HG03095 (cell line): Measurements from ENCODE around the gene MSLN.
A peak's percentile ranks its signal among the peaks of the same experiment; 100 is the strongest.

Experiments used
- ATAC-seq: cut with Tn5 transposase; IDR thresholded peaks from one replicate; pipeline ENCODE4 v1.9.1; 2021; ENCODE audit warnings: moderate library complexity; ENCODE audit not compliant: unreplicated experiment

The MSLN gene

DNA sequence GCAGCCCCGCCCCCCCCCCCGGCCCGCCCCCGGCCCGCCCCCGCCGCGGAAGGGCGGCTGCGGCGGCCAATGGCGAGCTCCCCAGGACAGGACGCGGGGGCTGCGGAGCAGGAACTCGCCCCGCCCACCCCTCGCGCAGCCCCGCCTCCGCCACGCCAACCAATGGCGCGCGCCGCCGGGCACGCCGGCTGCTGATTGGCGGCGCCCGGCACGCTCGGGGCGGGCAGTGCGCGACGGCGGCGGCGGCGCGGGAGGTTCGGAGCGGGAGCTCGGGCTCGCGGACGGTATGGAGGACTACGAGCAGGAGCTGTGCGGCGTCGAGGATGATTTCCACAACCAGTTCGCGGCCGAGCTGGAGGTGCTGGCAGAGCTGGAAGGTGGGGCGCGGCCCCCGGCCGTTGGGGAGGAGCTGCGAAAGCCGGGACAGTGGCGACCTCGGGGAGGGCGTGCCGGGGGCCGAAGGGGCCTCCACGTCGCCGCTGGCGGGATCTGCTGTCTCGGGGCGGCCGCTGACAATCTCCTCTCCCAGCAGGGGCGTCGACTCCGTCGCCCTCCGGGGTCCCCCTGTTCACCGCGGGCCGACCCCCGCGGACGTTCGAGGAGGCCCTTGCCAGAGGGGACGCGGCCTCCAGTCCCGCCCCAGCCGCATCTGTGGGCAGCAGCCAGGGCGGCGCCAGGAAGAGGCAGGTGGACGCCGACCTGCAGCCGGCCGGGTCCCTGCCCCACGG is 28.0 kb downstream of the MSLN start, which contains the start of gene CHTF18:
TSS of gene CHTF18 (plus strand) at position 222 of the 728 bp plus-strand sequence. CDS start at position 287, 65 bp downstream.
- ATAC-seq: peak; percentile 55

DNA sequence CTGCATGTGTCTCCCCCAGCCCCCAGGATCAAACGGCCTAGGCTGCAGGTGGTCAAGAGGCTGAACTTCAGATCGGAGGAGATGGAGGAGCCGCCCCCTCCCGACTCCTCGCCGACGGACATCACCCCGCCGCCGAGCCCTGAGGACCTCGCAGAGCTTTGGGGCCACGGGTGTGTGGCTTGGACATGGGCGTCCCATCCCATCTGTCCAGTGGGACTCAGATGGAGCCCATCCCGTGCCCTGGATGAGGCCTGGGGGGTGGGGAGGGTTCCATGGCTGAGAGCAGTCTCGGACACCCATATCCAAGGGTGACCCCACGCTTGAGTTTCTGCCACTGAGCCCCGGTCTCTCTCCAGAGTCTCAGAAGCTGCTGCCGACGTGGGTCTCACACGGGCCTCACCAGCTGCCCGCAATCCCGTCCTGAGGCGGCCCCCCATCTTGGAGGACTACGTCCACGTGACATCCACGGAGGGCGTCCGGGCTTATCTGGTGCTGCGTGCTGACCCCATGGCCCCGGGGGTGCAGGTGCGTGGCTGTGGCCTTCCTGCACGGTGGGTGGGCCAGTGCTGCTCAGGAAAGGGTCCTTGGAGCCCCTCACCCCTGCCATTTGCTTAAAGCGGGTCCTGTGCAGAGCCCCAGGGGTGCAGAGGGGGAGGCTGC is 28.8 kb downstream of the MSLN start:
- ATAC-seq: no peak

DNA sequence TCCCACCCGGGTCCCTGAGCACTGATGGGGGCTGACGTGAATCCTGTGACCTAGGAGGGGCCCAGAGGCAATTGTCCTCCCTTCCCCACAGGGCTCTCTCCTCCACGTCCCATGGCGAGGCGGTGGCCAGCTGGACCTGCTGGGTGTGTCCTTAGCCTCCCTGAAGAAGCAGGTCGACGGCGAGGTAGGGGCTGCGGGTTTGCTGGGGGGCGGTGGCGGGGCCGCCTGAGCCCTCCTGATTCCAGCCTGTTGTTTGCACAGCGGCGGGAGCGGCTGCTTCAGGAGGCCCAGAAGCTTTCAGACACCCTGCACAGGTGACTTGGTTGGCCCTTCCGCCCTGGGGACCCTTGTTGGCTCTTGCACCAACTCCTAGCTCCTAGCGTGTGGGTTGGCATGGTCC is 29.6 kb downstream of the MSLN start:
- ATAC-seq: no peak

DNA sequence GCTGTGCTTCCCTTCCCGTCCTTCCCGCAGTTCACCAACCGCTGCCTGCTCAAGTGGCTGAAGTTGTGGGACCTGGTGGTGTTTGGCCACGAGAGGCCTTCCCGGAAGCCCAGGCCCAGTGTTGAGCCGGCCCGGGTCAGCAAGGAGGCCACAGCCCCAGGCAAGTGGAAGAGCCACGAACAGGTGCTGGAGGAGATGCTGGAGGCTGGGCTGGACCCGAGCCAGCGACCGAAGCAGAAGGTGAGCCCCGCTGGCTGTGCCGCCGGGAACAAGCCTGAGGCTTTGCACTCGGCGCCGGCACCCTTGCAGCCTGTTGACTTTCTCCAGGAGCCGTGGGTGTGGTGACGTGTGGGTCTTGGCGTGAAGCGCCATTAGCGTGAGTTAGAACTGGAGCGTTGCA is 30.6 kb downstream of the MSLN start:
- ATAC-seq: no peak

DNA sequence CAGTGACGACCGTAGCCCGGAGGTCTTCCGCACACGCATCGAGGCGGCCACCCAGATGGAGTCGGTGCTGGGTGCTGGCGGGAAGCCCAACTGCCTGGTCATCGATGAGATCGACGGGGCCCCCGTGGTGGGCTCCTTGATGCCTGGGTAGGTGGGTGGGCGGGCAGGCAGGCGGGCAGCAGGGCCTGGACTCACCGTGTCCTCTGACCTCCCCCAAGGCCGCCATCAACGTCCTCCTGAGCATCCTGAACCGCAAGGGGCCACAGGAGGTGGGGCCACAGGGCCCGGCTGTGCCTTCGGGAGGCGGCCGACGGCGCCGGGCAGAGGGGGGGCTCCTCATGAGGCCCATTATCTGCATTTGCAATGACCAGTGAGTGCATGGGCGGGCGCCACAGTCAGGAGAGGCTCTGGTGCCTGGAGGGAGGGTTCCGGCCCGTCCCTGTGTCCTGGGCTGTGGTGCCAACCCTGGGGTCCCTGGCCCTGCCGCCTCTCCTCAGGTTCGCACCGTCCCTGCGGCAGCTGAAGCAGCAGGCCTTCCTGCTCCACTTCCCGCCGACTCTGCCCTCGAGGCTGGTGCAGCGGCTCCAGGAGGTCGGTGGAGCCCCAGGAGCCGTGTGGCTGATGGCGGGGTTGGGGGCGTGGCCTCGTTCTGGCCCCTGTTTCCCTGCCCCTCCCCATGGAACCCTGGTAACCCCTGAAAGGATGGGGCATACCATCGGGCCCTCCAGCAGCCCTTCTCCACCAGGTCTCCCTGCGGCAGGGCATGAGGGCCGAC is 31.9 kb downstream of the MSLN start:
- ATAC-seq: no peak

DNA sequence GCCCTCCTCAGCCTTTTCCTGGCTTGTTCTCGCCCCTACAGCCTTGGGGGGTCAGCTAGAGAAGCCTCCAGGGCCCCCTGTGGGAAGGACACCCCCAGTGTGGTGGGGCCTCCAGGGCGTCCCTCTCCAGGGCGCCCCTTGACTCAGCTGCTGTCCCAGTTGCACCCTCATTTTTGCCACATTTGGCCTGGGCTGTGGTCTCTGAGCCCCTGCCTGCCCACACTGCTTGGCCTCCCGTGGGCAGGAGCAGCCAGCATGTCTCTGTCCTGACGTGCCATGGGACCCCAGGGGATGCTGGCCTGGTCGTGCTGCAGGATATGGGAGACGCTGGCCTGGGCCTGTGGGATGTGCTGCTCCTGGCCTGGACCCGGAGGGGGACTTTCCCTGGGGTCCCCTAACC is 32.9 kb downstream of the MSLN start:
- ATAC-seq: no peak

DNA sequence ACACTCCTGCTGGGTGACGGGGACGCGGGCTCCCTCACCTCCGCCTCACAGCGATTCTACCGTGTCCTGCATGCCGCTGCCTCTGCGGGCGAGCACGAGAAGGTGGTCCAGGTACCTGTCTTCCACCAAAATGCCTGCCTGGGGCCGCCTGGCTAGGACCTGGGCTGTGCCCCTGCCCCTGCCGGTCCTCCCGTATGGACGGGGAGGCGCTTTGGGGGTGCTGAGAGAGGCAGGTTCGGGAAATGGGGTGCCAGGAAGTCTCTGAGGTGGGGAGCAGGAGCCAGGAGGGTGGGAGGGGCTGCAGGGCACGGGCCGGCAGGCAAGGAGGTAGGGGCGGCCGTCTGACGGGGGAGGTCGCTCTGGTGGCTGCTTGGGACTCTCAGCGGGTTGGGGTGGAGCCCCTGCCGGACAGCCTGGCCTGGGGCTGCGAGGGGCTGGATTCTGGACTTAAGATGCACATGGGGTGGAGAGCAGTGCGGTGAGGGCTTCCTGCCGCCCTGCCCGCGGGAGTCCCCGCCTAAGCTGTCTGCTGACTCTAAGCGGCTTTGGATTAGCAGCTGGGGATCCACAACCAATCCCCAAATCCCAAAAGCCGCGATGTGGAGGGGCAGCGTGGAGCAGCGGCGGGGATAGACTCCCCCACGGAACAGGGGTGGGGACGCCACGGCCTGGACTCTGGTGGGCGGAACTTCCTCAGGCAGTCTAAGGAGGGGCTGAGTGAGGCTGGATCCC is 33.7 kb downstream of the MSLN start:
- no peak for ATAC-seq

DNA sequence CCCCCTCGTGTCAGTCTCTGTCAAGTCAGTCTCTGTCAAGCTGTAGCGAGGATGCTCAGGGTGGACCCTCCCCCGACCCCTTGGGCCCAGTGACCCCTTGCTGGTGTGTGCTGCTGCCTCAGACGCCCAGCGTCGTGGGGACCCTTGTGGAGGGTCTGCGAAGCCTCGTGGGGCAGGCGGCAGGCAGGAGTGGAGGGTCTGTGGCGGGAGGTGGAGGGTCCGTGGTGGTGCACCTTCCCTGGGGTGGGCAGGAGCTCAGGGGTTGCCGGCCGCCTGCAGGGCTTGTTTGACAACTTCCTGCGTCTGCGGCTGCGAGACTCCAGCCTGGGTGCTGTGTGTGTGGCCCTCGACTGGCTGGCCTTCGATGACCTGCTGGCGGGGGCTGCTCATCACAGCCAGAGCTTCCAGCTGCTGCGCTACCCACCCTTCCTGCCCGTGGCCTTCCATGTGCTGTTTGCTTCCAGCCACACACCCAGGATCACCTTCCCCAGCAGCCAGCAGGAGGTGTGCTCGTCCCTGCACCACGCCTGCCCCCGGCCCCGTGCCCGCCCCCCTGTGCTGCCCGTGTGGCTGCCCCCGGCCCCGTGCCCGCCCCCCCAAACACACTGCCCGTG is 34.4 kb downstream of the MSLN start:
- ATAC-seq: no peak

DNA sequence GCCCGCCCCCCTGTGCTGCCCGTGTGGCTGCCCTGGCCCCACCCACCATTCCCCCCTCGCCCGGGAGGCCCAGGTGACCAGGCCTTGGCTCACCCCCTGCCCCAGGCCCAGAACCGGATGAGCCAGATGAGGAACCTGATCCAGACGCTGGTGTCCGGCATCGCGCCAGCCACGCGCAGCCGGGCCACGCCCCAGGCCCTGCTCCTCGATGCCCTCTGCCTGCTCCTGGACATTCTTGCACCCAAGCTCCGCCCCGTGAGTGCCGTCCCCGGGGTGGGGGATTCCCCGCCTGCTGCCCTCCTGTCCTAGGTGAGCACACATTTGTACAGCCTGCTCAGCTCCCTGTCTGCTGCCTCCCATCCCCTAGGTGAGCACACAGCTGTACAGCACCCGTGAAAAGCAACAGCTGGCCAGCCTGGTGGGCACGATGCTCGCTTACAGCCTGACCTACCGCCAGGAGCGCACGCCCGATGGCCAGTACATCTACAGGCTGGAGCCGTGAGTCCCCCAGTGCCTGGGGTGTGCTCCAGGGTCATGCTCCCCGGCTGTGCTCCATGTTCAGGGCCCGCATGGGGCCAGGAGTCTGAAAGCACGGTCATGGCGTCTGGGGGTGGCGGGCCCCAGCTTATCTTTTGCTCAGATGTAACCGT is 35.2 kb downstream of the MSLN start:
- ATAC-seq: no peak

DNA sequence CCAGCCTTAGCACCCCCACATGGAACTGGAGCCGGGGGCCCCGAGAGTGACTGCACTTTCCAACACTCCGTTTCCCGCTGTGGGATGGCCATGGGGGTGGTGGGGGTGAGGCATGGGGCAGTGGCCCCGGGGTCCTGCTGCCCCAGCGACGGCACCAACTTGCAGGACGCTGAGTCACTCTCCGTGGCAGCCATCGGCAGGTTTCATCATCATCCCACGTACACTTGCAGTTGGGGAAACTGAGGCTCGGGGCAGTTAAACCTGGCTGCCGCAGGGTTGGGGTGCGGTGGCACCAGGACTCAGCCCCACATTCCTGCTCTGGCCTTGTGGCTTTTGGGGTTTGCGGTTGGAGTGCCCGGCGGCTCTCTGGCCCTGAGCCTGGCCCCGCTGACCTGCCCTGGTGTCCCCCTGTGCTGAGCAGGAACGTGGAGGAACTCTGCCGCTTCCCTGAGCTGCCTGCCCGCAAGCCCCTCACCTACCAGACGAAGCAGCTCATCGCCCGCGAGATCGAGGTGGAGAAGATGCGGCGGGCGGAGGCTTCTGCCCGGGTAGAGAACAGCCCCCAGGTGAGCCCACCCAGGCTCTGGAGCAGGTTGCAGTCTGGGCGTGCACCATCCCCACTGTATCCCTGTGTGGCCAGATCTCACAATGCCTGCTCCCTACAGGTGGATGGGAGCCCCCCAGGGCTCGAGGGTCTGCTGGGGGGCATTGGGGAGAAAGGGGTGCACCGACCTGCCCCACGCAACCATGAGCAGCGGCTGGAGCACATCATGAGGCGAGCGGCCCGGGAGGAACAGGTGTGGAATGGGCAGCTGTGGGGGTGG is 36.0 kb downstream of the MSLN start:
- ATAC-seq: no peak

DNA sequence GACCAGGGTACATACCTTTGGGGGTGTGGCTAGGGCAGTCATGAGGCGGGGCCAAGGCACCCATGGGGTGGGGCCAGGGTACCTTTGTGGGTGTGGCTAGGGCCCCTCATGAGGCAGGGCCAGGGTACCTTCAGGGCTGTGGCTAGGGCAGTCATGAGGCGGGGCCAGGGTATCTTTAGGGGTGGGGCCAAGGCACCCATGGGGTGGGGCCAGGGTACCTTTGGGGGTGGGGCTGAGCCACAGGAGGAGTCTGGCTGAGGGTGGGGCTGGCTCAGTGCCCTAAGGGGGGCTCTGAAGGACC is 36.5 kb downstream of the MSLN start:
- no peak for ATAC-seq

DNA sequence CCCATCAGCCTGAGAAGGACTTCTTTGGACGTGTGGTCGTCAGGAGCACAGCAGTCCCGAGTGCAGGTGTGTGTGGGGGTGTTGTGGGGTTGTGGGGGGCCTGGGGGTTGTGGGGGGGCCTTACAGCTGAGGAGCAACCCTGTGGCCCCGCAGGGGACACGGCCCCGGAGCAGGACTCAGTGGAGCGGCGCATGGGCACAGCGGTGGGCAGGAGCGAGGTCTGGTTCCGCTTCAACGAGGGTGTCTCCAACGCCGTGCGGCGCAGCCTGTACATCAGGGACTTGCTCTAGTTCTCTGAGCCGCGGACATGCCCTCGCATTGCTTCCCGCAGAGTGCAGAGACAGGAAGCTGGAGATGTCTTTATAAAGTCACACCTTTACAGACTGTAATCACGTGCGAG is 37.2 kb downstream of the MSLN start:
- no peak for ATAC-seq

DNA sequence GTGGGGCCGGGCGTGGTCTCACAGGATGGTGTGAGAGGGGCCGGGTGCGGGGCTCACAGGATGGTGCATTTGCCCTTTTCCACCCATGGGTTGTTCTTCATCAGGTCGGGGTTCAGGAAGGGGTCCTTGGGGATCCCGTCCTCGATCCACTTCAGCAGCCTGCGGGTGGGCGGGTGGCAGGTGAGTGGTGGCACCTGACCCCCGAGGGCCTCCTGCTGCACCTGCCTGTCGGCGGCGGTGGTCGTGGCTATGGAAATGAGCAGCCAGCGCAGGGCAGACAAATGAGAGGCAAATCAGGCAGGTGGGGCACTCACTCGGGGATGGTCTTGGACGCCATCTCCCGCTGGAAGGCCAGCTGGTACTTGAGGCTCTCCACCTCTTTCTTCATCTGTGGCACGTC is 38.1 kb downstream of the MSLN start:
- ATAC-seq: no peak

DNA sequence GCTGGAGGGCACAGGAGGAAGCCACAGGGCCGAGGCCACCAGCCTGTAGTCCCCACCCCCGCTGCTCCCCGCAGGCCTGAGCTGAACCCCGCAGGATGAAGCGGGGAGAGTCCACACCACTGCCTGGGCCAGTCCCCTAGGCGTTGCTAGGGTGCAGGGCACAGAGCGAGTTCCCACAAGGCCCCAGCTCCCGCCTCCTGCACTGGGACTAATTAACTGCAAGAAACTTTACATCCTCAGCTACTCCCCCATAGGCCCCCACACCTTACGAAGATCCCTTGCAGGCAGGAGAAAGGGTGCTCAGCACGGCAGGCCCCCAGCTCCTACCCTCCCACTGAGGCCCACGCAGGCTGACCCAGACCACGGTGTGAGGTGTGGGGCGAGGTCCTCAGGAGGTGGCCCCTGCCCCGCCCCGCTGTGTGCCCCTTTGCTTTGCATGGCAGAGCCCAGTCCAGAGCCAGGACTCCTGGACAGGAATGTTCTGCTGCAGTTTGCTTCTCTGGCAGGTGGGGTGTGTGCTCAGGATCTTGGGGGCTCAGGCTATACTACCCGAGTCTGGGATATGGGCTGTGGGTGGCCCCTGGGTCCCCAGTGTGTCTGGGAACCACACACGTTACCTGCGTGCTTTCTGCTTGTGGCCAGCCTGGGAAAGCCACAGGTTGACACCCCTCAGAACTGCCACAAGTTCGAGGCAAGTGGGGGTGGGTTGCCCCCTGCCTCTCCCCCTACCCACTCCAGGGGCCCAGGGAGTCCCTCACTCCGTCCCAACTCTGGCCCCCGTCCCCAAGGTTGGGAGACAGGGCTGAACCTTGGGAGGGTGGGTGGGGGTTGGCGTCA is 38.8 kb downstream of the MSLN start:
- no peak for ATAC-seq

DNA sequence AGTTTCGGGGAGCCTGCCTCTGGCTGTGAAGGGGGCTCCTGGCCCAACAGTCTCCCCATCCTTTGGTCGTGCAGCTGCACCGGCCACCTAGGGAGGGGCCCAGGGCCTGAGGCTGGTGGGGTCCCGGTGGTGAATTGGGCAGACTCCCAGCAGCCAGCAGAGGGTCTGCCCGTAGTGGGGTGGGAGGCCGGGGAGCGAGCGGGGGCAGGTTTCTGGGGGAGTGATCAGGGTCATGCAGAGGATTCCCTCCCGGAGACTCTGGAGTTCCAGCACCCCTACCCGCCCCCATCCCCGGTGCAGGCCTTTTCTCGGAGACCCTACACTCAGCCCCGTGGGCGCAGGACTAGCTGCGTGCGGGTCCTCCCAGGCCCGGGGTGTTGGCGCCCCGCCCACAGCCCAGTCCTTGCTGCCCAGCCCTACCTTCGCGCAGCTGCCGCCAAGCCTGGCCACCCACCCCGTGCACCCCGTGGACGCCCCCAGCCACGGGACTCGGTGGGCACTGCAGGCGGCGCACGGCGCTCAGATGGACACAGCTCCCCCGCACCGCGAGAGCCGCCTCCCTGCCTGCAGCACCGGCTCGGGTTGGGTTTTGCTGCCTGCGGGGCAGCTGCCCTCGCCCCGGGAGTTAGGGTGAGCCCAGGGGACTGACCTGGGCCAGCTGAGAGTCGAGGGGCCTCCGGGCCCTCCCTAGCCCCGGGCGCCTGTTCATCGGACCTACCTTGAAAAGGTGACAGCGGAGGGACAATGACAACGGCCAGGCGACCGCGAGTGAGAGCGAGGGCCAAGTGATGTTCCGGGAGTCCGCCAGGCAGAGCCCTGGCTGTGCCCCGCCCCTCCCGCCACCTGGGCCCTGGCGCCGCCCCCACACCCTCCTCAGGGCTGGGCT is 39.7 kb downstream of the MSLN start, which contains the start of gene GNG13:
TSS of gene GNG13 (minus strand) at position 787 of the 886 bp plus-strand sequence. CDS start 1,657 bp downstream, outside the sequence.
- no peak for ATAC-seq

DNA sequence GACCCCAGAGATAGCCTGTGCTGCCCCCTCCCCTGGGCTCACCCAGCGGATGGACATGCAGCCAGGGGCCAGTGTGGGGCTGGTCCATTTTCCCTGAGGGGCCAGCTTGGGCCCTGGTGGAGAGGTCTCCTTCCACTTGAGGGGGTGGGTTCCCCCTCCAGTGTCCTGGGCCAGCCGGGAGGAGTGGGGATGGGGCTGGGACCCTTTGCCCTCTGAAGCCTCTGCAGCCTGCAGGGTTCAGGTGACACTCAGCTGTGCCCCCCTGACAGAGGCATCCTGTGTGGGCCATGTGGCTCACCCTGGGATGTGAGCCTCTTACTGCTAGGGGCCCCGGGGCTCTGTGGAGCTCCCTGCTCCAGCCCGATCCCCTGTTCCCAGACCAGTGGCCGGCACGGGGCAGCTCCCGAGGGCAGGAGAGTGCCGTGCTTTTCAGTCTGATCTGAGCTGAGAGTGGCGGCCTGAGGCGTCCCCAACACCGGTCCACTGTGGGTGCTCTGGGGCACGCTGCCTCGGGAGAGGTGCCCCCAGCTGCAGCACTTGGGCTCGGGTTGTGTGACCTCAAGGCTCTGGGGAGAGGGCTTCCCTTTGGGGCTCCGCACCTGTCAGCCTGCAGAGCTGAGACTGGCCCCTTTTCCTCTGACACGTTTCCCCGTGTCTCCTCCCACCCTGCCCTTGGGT is 40.4 kb downstream of the MSLN start:
- no peak for ATAC-seq
